NCI-H524 (cell line): Measurements from ENCODE around the gene MAPK1IP1L.
"Not testable (repeated sequence)": the region's sequence is repeated elsewhere in the genome, so short reads cannot be mapped to it uniquely, and the experiment has no call there.

Experiments used
- DNase-seq, 2 experiments: peaks; one replicate each; lab custom pipeline; 2025; lab: John Stamatoyannopoulos, UW

MAPK1IP1L gene

DNA sequence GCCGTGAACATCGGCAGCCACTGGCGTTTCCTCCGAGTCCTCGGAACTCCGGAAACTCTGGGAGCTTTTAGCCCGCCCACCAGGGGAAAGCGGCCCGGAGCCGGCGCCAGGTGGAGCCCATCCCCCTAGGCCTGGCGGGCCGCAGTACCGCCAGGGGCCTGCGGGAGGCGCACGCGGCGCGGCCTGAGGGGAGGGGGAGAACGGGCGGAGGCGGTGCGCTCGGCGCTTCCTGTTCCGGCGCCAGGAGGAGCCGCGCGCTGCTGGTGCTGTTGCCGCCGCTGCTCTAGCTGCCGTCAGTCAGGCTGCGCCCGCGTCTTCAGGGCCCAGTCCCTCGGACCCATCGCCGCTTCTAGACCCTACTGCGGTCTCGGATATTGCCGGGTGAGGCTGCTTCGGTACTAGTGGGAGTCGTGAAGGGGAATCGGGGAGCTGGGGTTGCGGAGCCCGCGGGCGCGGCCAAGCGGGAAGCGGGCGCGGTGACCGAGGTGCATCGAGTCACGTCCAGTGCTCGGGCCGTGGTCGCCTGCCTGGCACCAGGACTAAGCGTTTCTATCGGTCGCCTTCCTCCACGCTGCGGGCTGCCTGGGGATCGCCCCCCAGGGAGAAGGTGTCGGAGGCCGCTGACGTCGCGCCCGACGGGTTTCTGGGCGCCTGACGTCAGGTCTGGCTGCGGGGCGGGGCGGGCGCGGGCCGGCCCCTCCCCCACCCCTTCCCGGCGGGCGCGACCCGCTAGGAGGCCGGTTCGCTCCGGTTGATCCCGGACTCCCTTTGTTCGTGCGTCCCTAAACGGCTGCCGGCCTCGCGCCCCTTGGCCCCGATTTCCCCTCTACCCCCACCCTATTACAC is at the start of gene MAPK1IP1L:
Gene MAPK1IP1L, plus strand, starts transcription at position 225 of the 846 bp plus-strand sequence. CDS start 10,037 bp downstream, outside the sequence.
- DNase-seq: peak; percentile 88 to 96

GRCh38 chr14:55005071-55005470 is 46.4 kb upstream of the MAPK1IP1L start:
- no peak for DNase-seq

GRCh38 chr14:55015006-55015405 is 36.4 kb upstream of the MAPK1IP1L start:
- no peak for DNase-seq

GRCh38 chr14:55019968-55020554 is 31.4 kb upstream of the MAPK1IP1L start:
- DNase-seq: no peak

DNA sequence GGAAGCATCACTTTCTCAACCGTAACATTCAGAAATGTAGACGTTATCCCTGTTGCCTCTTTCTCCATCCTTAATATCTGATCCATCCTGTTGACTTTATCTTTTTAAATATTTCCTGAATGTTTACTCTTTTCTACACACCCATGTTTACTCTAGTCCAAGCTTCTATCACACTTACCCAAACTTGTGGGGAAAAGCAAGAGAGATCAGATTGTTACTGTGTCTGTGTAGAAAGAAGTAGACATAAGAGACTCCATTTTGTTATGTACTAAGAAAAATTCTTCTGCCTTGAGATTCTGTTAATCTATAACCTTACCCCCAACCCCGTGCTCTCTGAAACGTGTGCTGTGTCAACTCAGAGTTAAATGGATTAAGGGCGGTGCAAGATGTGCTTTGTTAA is 27.1 kb upstream of the MAPK1IP1L start:
- DNase-seq: not testable (repeated sequence)

- no peak for DNase-seq
Observed at GRCh38 chr14:55025948-55026347, 25.5 kb upstream of the MAPK1IP1L start.

DNA sequence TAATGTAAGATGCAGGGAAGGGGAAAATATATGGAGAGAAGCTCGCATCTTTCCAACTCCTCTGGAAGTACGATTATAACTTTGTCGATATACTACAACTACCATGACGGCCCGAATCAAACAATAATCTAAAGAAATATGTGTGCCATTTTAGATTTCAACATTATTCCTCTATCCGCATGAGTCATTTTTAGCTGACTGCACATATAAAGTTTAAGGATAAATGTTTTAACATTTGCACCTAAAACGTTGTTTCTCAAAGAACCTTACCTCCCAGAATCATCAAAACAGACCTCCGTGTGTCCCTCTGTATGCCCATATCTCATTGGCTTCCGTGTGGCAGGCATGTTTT is 25.0 kb upstream of the MAPK1IP1L start:
- no peak for DNase-seq

DNA sequence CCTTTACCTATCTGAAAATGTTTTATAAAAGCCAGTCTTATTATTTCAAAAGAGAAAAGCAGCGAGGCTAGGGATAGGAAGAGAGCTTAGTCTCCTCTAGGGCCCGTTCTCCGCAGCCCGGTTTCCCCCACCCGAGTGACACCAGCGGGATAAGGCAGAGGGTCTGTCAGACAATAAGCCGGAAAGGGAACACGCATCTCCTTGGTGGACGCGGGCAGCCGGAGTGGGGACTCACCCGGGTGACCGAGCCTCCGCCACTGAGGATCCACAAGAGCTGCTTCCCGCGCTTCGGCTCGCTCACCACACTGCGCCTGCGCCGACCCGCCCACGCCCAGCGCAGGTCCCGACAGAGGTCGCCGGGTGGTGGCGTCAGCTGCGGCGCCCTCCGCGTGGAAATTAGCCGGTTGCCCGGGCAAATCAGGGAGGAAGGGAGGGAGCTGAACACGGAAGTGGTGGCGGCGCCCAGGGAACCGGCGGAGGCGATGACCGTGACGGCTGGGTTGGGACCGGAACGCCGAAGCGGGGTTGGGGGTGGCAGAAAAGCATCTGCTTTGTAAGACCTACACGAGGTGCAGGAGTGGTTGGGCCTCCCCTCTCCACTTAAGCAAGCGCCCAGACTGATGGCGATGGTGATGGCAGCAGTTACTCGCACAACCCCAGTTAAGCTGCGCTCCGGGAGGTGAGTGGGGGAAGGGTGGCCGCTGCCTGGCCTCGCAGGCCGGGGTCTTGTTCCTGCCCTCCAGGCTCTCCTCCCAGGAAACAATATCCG is 24.5 kb upstream of the MAPK1IP1L start, which contains the start of the genes SOCS4 and WDHD1:
Gene SOCS4, plus strand, starts transcription at position 444 of the 769 bp plus-strand sequence. CDS start 15,806 bp downstream, outside the sequence.
Gene WDHD1, minus strand, starts transcription at position 307 of the 769 bp plus-strand sequence. CDS start 312 bp downstream, outside the sequence.
- peak; percentile 97 to 98 for DNase-seq

DNA sequence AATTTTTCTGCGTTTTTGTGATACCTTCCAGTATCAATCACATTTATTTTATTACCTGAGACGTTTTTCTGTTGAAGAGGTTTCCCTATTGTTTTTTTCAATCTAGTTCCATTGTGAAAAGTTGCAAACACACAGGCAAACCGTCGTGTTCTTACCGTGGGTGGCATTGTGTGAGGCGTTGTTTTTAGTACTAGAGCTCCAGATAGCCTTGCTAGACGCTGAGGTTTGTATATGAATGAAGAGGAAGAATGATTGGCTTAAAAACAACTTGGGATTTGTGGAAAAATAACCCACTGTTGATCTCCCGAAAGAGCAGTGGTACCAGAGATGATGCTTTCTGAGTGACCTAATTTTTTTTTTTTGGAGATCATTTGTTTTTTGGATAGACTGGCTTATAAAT is 23.4 kb upstream of the MAPK1IP1L start:
- peak in 1 of 2 experiments; percentile 40 for DNase-seq

DNA sequence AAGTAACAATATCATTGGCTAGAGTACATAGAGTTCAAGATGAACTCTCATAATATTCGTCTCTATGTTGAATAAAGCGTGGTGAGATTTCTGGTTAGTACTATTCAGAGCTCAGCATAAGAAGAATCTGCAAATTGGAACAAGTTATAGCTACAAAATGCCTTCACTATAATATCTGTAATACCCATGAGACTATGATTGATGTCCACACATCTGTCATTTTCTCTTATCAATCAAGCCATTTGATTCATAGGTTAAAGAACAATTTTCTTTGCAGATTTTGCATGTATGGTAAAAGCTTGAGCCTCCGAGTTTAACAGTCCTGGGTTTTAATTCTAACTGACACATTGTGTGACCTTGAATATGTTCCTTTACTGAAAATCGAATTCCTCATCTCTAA is 23.0 kb upstream of the MAPK1IP1L start:
- DNase-seq: no peak

DNA sequence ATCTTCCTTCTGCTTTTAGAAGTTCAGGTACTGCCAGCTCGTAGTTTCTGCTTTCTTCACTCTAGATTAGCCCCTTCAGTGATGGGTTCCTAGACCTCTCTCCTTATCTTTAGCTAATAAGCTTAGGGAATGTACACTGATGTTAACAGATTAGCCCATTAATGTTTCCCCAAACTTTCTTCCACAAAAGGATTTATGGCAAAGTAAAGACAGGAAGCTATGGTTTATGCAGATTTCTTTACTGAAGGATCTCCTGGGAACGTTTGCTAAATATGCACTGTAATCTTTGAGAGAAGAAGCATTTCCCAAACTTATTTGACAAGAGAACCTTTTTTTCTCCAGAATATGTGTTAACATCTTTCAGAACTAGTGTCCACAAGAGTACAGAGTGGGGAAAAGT is 20.3 kb upstream of the MAPK1IP1L start:
- DNase-seq: no peak

- DNase-seq: not testable (repeated sequence)
Observed at GRCh38 chr14:55037995-55038394, 13.5 kb upstream of the MAPK1IP1L start.

DNA sequence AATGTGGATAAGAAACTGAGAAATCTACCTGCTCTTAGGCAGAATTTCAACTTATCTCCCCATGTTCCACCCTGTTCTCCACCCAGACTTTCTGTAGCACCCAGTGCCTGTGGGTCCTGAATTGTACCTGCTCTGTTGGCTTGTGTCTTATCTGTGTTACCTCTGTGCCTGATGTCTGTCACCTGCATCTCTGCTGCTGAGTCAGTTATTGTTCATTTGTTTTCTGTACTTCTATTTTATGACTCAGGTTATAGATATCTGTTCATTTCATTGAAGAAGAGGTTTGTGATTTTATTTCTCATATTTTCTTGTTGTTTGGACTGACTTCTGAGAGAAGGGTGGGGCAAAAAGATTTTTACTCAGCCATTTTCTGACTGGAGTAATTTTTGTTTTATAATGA is 12.7 kb upstream of the MAPK1IP1L start:
- DNase-seq: no peak

DNA sequence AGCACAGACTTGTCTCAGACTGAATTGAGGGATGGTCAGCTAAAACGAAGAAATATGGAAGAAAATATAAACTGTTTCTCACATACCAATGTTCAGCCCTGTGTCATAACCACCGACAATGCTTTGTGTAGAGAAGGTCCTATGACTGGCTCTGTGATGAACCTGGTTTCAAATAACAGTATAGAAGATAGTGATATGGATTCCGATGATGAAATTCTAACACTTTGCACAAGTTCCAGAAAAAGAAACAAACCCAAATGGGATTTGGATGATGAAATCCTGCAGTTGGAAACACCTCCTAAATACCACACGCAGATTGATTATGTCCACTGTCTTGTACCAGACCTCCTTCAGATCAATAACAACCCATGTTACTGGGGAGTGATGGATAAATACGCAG is 7.9 kb upstream of the MAPK1IP1L start:
- DNase-seq: no peak

DNA sequence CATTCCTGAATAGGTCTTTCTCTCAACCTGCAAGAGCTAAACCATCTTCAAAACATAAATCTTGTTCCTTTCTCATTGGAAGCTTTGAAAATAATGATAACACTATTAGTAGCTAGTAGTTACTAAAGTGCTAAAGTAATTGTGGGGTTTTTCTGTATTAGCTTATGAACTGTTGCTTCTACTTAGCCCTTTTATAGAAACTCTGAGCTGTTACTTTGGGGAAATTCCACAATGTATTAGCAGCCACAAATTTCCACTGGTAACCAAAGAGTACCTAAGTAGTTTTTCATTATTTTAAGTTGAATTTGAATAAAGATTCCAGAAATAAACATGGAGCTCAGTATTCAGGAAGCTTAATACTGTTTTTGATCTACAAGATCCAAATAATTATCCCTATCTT is 6.4 kb upstream of the MAPK1IP1L start:
- no peak for DNase-seq

DNA sequence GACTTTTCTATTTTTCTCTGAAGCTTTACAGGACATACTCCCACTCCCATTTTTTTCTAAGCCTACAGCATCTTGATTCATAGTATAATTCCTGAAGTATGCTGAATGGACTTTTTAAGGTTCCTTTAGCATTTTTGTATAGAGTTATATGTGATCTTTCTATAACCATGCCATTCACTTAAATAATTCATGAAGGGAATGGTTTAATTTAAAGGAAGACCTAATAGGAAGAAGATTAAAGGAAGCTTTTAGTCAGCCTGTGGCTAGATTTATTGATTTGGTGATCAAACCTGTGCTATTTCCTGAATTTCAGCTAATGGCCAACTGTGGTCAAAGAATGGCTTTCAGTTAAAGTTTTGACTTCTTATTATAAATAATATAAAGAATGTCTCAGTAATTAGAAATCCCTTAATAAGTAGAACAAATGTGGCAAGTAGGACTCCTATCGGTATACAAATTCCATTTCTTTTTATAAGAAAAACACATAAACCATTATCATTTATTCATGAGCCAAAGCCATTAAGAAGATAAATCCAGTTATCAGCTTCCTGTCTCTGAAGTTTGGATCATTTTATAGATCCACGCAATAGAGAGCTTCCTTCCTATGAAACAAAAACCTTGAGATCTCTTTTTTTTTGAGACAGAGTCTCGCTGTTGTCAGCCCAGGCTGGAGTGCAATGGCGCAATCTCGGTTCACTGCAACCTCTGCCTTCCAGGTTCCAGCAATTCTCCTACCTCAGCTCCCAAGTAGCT is 4.0 kb upstream of the MAPK1IP1L start:
- no peak for DNase-seq

GRCh38 chr14:55048900-55049436 is 2.5 kb upstream of the MAPK1IP1L start:
- DNase-seq: no peak

GRCh38 chr14:55051165-55051422 is 353 bp upstream of the MAPK1IP1L start:
- no peak for DNase-seq

- DNase-seq: peak; percentile 27 to 72
Observed at GRCh38 chr14:55052269-55052930, 953 bp downstream of the MAPK1IP1L start.

DNA sequence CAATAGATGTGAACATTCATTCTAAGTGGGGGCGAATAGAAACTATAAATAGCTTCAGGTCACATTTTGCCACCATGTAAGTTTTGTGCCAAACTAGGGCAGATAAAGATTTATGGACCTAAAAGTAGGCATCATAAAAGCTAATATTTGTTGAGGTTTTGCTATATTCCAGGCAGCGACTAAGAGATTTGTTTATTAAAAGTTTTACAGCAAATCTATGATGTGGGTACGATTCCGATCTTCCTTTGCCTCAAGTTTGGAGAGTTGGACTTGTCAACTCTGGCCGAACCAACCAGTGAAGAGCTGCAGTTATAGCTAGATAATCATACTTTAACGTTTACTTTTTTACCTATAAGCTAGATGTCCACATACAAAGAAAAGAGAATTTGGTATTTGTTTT is 1.6 kb downstream of the MAPK1IP1L start:
- DNase-seq: no peak

DNA sequence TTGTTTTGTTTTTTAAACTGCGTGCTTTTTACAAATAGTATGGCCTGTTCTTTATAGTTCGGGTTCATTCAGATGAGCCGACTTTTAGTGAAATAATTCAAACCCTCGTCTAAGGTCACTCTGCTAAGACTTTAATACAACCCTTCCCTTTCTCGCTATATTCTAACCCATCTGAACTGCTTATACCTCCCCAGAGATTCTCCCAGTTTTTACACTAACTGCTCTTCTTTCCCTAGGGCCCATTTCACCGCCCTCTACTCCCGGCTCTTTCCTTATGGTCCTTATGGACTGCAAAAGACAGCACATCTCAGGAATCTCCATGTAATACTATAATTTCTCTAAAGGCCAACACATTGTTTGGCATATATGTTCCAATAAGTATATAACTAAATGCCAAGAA is 2.1 kb downstream of the MAPK1IP1L start:
- DNase-seq: no peak
